Transverse colon (tissue), 4 donors: ENCODE data around the gene CEP63. TPM values are rescaled to one million over a fixed set of nuclear protein-coding genes. Genes with fewer than 3 reads are reported as not detected.

Experiments used
- DNase-seq: peaks from one replicate; pipeline ENCODE4 v3.0.0-alpha.2; 2019
- H3K27ac ChIP-seq, 4 donors: fragments of 200-600 bp; sonication (generic); 2 replicates each; pipeline ENCODE4 v1.5.1; 2016 to 2018; ENCODE audit warnings: inconsistent platforms in 4 of 4
- H3K27me3 ChIP-seq: fragments of 200-600 bp; sonication (generic); 2 replicates; pipeline ENCODE4 v1.5.1; 2017; ENCODE audit warnings: inconsistent platforms
- H3K36me3 ChIP-seq, 4 donors: fragments of 200-600 bp; sonication (generic); 2 replicates each; pipeline ENCODE4 v1.5.1; 2017 to 2019; ENCODE audit warnings: inconsistent platforms in 4 of 4
- H3K4me1 ChIP-seq, 4 donors: fragments of 200-600 bp; sonication (generic); 2 replicates each; pipeline ENCODE4 v1.5.1; 2017 to 2020; ENCODE audit warnings: inconsistent platforms in 4 of 4
- H3K4me3 ChIP-seq, 4 donors: fragments of 200-600 bp; sonication (generic); 1 replicate in 1 of 4; 2 replicates in 3 of 4; pipeline versions ENCODE4 v1.5.1 to v1.6.1; 2017 to 2019; ENCODE audit warnings: inconsistent platforms in 4 of 4
- H3K9me3 ChIP-seq, 2 donors: fragments of 200-600 bp; sonication (generic); 2 replicates each; pipeline ENCODE4 v1.5.1; 2017 to 2019; ENCODE audit warnings: inconsistent platforms in 2 of 2
- EP300 ChIP-seq: sonication (generic); formaldehyde crosslinking; IDR thresholded peaks from one replicate; pipeline ENCODE4 v1.6.1; 2017; ENCODE audit warnings: antibody characterized with exemption, low read depth
- POLR2A ChIP-seq: fragments of 450-650 bp; IDR thresholded peaks from one replicate; pipeline ENCODE4 v1.6.1; 2016; ENCODE audit warnings: antibody characterized with exemption, mild to moderate bottlenecking, moderate library complexity
- POLR2AphosphoS5 ChIP-seq, 3 donors: sonication (generic); formaldehyde crosslinking; IDR thresholded peaks; one replicate each; pipeline ENCODE4 v1.6.1; 2016; ENCODE audit warnings: antibody characterized with exemption in 3 of 3
- WGBS, 2 donors: methylation state at CpG; one replicate each; pipeline ENCODE4 v1.1.5; 2018; ENCODE audit warnings: low coverage in 1 of 2; 5-methylcytosine and 5-hydroxymethylcytosine counted together
- in situ Hi-C, 4 donors: fragments of 200-750 bp; cut with MboI; loops; one replicate each; pipeline versions ENCODE4 v1.15.0 to v1.15.1; 2017; ENCODE audit warnings: low sequenced_read_pairs in 3 of 4, low pct_ligation_motif_present in 1 of 4, low pct_unique_long_range_greater_than_20kb in 1 of 4
- intact Hi-C: fragments of 100-400 bp; cut with DNase I; formaldehyde crosslinking; loops from one replicate; pipeline ENCODE4 v1.15.1; 2023; ENCODE audit warnings: low total_unique reads
- total RNA-seq, 4 donors: library from RNA; depleted of rRNA; stranded (reverse); fragments of >200 nt; gene quantifications; one replicate each; pipeline ENCODE4 v1.1.0, GENCODE V29; 2016
- TF ChIP-seq, protein P1 (sequence below), 5 experiments: fragments of 200-600 bp in 3 of 5; fragments of 450-650 bp in 2 of 5; sonication (generic) in 3 of 5; IDR thresholded peaks; 1 replicate in 2 of 5; 2 replicates in 3 of 5; pipeline ENCODE4 v1.5.1; 2016 to 2017; ENCODE audit warnings: antibody characterized with exemption in 5 of 5, inconsistent platforms in 3 of 5, mild to moderate bottlenecking in 2 of 5, moderate library complexity in 1 of 5

The CEP63 gene
- total RNA-seq, 4 donors from 2014 or later: 12.1 to 29.2 (median 16.9) TPM

DNA sequence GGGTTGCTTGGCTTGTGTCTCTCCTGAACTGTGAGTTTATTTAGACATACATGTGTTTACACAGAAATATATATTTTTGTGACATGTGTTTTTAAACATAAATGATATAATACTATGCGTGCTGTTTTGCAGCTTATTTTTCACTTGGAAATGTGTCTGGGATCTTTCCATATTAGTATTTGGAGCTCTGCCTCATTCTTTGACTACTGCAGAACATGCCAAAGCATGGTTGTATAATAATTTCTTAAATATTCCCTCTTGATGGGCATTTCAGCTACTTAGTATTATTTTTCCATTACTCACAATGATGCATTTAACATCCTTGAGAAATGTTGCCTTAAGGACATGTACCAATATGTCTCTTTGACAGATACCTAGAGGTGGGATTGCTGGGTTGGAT, 19.5 kb upstream of the CEP63 start:
- no peaks in the 10 kb centered on the region for H3K27me3 ChIP-seq
- no peak overlapping the region for H3K4me3 ChIP-seq
- H3K36me3 ChIP-seq: no peaks in the 10 kb centered on the region
- peak overlapping the region in 1 of 4 donors; percentile 4 for H3K27ac ChIP-seq
- TF ChIP-seq, protein P1, sequence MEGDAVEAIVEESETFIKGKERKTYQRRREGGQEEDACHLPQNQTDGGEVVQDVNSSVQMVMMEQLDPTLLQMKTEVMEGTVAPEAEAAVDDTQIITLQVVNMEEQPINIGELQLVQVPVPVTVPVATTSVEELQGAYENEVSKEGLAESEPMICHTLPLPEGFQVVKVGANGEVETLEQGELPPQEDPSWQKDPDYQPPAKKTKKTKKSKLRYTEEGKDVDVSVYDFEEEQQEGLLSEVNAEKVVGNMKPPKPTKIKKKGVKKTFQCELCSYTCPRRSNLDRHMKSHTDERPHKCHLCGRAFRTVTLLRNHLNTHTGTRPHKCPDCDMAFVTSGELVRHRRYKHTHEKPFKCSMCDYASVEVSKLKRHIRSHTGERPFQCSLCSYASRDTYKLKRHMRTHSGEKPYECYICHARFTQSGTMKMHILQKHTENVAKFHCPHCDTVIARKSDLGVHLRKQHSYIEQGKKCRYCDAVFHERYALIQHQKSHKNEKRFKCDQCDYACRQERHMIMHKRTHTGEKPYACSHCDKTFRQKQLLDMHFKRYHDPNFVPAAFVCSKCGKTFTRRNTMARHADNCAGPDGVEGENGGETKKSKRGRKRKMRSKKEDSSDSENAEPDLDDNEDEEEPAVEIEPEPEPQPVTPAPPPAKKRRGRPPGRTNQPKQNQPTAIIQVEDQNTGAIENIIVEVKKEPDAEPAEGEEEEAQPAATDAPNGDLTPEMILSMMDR (IDR thresholded peaks at IDR 0.05): no peak
- TF ChIP-seq POLR2AphosphoS5 (IDR thresholded peaks at IDR 0.05) (no peak), EP300 (no peak), POLR2A (no peak)
- 69 to 88% methylated on average over 1 of the region's 1 CpG for WGBS, 2 donors
- intact Hi-C loops (no loop called here), in situ Hi-C loops (loop anchor here in 1 of 4 donors (10.0 to 25.0 kb wide), 2 partner anchors 92 to 254 kb away; partner anchors contain the start of gene AMOTL2)
- peaks cover 4 to 23% (median 6%) of the 10 kb centered on the region in 4 donors for H3K4me1 ChIP-seq
- no peaks in the 10 kb centered on the region for H3K9me3 ChIP-seq
- no peak for DNase-seq

DNA sequence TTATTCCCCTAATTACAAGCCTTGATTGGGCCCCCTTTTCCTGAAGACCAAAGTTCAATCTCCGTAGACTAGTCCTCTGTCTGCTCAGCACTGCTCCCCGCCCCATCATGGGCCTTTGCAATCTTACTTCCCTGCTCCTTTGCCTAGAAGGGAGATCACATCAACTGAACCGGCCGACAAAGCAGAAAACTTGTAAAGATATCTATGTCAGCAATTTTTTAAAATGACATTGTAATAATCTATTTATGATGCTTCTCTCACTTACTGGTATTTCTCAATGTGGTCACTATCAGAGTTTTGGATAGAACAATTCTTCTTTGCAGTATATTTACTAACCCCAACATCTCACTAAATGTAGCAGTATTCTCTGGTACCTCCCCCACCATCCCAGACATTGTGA, 17.3 kb upstream of the CEP63 start:
- in situ Hi-C loops: loop anchor here in 1 of 4 donors (10.0 to 25.0 kb wide), 2 partner anchors 94 to 256 kb away; partner anchors contain the start of gene AMOTL2

DNA sequence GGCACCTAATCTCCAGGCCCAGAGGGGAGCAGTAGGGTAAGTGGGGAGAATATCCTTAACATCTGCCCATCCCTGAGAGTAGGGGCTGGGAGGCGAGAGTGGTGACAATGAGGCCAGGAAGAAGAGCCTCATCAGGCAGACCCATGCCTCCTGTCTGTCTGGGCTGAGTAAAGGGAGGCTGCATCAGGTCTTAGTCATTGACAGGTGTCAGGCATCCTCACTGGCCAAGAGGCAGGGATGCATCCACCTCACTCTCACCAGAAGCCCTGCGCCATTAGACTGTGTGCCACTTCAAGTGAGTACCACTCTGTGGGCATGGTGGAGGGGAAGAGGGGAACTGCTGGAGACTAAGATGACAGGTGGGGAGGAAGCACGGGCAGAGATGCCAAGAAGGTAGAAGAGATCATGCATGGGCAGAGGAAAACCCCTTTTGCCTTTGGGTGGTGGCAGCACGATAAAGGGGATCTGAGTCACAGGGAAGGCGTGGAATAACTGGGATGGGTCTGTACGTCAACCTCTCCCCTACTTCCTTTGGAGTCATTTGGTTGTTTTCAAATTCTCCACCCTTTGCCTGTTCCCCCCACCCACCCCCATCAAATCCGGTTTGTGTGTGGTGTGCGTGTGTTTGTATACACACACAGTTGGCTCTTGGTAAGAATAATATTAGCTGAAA, 14.2 kb upstream of the CEP63 start:
- Histone ChIP-seq H3K27ac (no peak overlapping the region), H3K9me3 (no peaks in the 10 kb centered on the region)
- in situ Hi-C loops: loop anchor here (5.0 to 25.0 kb wide), 7 partner anchors 97 to 267 kb away; partner anchors contain the start of gene AMOTL2 (in 1 of the 4)

More for the DNA sequence above, 17.3 kb upstream of the CEP63 start:
- peaks cover 0 to 8% (median 2%) of the 10 kb centered on the region in 4 donors for H3K4me1 ChIP-seq
- no peak overlapping the region for H3K4me3 ChIP-seq
- DNase-seq: no peak
- 83 to 87% methylated on average over 4 of the region's 4 CpGs for WGBS, 2 donors
- intact Hi-C loops: no loop called here
- no peaks in the 10 kb centered on the region for H3K9me3 ChIP-seq
- TF ChIP-seq POLR2AphosphoS5 (IDR thresholded peaks at IDR 0.05) (no peak), EP300 (no peak), POLR2A (no peak)
- TF ChIP-seq, protein P1 (IDR thresholded peaks at IDR 0.05): no peak
- H3K27me3 ChIP-seq: no peaks in the 10 kb centered on the region
- no peaks in the 10 kb centered on the region for H3K36me3 ChIP-seq
- H3K27ac ChIP-seq: no peak overlapping the region

DNA sequence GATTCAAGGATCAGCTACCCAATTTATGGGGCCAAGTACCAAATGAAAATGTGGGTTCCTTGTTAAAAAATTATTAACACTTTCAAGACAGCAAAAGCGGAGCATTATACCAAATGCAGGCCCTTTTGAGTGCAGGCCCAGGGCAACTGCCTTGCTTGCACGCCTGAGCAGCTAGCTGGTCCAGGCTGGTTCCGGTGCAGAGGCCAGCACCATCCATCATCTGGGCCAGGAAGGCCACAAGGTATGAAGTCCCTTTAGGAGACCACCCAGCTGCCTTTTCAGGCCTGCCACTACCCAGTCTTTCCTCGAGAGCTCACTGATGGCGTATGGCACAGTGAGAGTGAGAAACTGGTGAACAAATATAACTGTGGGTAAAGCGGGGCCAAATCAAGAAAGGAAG, 13.0 kb upstream of the CEP63 start:
- Histone ChIP-seq H3K4me3 (no peak overlapping the region), H3K9me3 (no peaks in the 10 kb centered on the region), H3K27me3 (no peaks in the 10 kb centered on the region), H3K4me1 (peaks cover 0 to 3% (median 0%) of the 10 kb centered on the region in 4 donors), H3K27ac (no peak overlapping the region), H3K36me3 (peaks cover 0 to 5% (median 1%) of the 10 kb centered on the region in 4 donors)
- TF ChIP-seq EP300 (no peak), POLR2AphosphoS5 (IDR thresholded peaks at IDR 0.05) (no peak), POLR2A (no peak)
- TF ChIP-seq, protein P1 (IDR thresholded peaks at IDR 0.05): no peak
- DNase-seq: no peak
- in situ Hi-C loops (loop anchor here (5.0 to 25.0 kb wide), 7 partner anchors 98 to 268 kb away; partner anchors contain the start of gene AMOTL2 (in 1 of the 4)), intact Hi-C loops (loop anchor here (10.0 kb wide), 1 partner anchor 98 kb away; the partner anchor contains the start of gene AMOTL2)
- WGBS, 2 donors: 99 to 100% methylated on average over 3 to 6 of the region's 6 CpGs

More for the DNA sequence above, 14.2 kb upstream of the CEP63 start:
- Histone ChIP-seq H3K4me3 (no peak overlapping the region), H3K36me3 (no peaks in the 10 kb centered on the region), H3K4me1 (peaks cover 0 to 3% (median 0%) of the 10 kb centered on the region in 4 donors), H3K27me3 (no peaks in the 10 kb centered on the region)
- no peak for DNase-seq
- TF ChIP-seq, protein P1 (IDR thresholded peaks at IDR 0.05): no peak
- no peak for TF ChIP-seq POLR2A
- TF ChIP-seq EP300: no peak
- no peak for TF ChIP-seq POLR2AphosphoS5 (IDR thresholded peaks at IDR 0.05)
- intact Hi-C loops: loop anchor here (10.0 kb wide), 1 partner anchor 97 kb away; the partner anchor contains the start of gene AMOTL2
- 84 to 88% methylated on average over 5 to 8 of the region's 8 CpGs for WGBS, 2 donors
